Measurements from ENCODE around the gene FAM117B. TPM values are rescaled to one million over a fixed set of nuclear protein-coding genes. Genes with fewer than 3 reads are reported as not detected.

The FAM117B gene
- total and polyA plus RNA-seq, 4 donors, result 0.65 to 3.4 (median 2.4) TPM

DNA sequence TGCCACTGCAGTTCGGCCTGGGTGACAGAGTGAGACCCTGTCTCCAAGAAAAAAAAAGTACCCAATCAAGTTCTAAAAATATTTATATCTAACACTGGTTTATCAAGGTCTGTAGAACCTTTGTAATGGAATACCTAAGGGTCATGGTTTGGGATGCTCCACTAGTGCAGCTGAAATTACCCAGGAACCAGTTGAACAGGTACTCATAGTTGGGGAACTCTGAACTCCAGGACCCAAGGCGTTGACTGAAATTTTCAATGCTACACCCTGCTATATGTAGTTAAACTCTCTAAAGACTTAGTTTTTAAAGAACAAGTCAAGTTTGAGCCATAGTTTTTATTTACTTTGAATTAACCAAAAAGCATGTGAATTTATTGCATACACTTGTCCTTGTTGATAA lies 55.1 kb downstream of the FAM117B start:
- Histone ChIP-seq H3K4me3 (ENCODE audit: low read depth in 1 of 3, low read length in 3 of 3) (no peak overlapping the region), H3K27me3 (ENCODE audit: control insufficient read depth in 4 of 4, insufficient read depth in 4 of 4, low read length in 3 of 4) (no peaks in the 10 kb centered on the region), H3K36me3 (ENCODE audit: control insufficient read depth in 4 of 4, insufficient read depth in 3 of 4, low read depth in 1 of 4, low read length in 3 of 4) (no peaks in the 10 kb centered on the region), H3K9me3 (ENCODE audit: control insufficient read depth in 4 of 4, low read length in 3 of 4) (no peaks in the 10 kb centered on the region), H3K4me1 (ENCODE audit: control insufficient read depth in 4 of 4, insufficient read depth in 4 of 4, low read length in 3 of 4) (peaks cover 2 to 11% (median 8%) of the 10 kb centered on the region in 4 donors), H3K9ac (ENCODE audit: low read depth in 1 of 2, low read length in 2 of 2) (no peak overlapping the region), H3K27ac (ENCODE audit: low read depth in 1 of 2, low read length in 2 of 2) (no peak overlapping the region)
- TF ChIP-seq EGR1 (IDR thresholded peaks at IDR 0.05; ENCODE audit: low read depth in 2 of 2) (no peak), TAF1 (conservative IDR thresholded peaks at IDR 0.05) (no peak), YY1 (IDR thresholded peaks at IDR 0.05) (no peak), FOXA2 (IDR thresholded peaks at IDR 0.05) (no peak), REST (IDR thresholded peaks at IDR 0.05) (no peak), HNF4A (conservative IDR thresholded peaks at IDR 0.05) (no peak), MAX (IDR thresholded peaks at IDR 0.05) (no peak)
- DNase-seq (ENCODE audit: low spot score), result no peak
- 98% methylated on average over 2 of the region's 2 CpGs for WGBS

DNA sequence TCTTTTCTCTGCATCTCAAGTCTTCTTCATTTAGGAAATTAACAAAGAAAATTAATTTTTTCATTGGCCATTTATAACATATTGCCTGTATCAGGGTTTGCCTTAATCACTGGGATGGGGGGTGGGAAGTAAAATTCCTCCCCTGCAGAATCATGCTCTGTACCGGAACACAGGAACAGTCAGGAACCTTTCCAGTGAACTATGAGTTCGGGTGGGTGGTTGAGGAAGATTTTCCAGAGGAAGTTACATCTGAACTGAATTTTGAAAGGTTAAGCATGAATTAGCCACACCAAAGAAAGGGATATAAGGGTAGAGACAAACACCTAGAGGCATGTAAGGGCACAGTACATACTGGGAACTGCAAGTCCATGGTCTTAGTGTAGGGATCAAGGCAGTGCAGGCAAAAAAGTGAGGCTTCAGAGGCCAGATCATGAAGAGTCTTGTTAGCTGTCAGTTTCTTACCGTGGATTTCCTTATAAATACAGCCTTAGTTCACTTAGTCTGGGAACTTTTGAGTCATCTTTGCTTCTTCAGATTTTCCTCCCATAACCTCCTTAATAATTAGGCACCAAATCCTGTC lies 55.6 kb downstream of the FAM117B start:
- Histone ChIP-seq H3K27ac (ENCODE audit: low read depth in 1 of 2, low read length in 2 of 2) (no peak overlapping the region), H3K9ac (ENCODE audit: low read depth in 1 of 2, low read length in 2 of 2) (no peak overlapping the region)
- 83% methylated on average over 3 of the region's 3 CpGs for WGBS

More for the DNA sequence above, 55.6 kb downstream of the FAM117B start:
- Histone ChIP-seq H3K9me3 (ENCODE audit: control insufficient read depth in 4 of 4, low read length in 3 of 4) (no peaks in the 10 kb centered on the region), H3K4me3 (ENCODE audit: low read depth in 1 of 3, low read length in 3 of 3) (no peak overlapping the region), H3K4me1 (ENCODE audit: control insufficient read depth in 4 of 4, insufficient read depth in 4 of 4, low read length in 3 of 4) (peaks cover 2 to 11% (median 8%) of the 10 kb centered on the region in 4 donors), H3K27me3 (ENCODE audit: control insufficient read depth in 4 of 4, insufficient read depth in 4 of 4, low read length in 3 of 4) (no peaks in the 10 kb centered on the region), H3K36me3 (ENCODE audit: control insufficient read depth in 4 of 4, insufficient read depth in 3 of 4, low read depth in 1 of 4, low read length in 3 of 4) (no peaks in the 10 kb centered on the region)
- TF ChIP-seq SP1 (IDR thresholded peaks at IDR 0.05) (no peak), TAF1 (conservative IDR thresholded peaks at IDR 0.05) (no peak), YY1 (IDR thresholded peaks at IDR 0.05) (no peak), HNF4G (IDR thresholded peaks at IDR 0.05) (no peak), EGR1 (IDR thresholded peaks at IDR 0.05; ENCODE audit: low read depth in 2 of 2) (no peak), RXRA (IDR thresholded peaks at IDR 0.05) (no peak), JUND (IDR thresholded peaks at IDR 0.05) (no peak), RAD21 (IDR thresholded peaks at IDR 0.05) (no peak), REST (IDR thresholded peaks at IDR 0.05) (no peak), NR2F2 (IDR thresholded peaks at IDR 0.05) (no peak), GABPA (IDR thresholded peaks at IDR 0.05 in 1 of 2, conservative IDR thresholded peaks at IDR 0.05 in 1 of 2) (no peak), HNF4A (conservative IDR thresholded peaks at IDR 0.05) (no peak), ATF3 (IDR thresholded peaks at IDR 0.05) (no peak), MAX (IDR thresholded peaks at IDR 0.05) (no peak), FOXA2 (IDR thresholded peaks at IDR 0.05) (no peak)
- TF ChIP-seq, protein P1, sequence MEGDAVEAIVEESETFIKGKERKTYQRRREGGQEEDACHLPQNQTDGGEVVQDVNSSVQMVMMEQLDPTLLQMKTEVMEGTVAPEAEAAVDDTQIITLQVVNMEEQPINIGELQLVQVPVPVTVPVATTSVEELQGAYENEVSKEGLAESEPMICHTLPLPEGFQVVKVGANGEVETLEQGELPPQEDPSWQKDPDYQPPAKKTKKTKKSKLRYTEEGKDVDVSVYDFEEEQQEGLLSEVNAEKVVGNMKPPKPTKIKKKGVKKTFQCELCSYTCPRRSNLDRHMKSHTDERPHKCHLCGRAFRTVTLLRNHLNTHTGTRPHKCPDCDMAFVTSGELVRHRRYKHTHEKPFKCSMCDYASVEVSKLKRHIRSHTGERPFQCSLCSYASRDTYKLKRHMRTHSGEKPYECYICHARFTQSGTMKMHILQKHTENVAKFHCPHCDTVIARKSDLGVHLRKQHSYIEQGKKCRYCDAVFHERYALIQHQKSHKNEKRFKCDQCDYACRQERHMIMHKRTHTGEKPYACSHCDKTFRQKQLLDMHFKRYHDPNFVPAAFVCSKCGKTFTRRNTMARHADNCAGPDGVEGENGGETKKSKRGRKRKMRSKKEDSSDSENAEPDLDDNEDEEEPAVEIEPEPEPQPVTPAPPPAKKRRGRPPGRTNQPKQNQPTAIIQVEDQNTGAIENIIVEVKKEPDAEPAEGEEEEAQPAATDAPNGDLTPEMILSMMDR (IDR thresholded peaks at IDR 0.05; ENCODE audit: low read depth, low read length, missing input control), result no peak
- TF ChIP-seq, protein P2, sequence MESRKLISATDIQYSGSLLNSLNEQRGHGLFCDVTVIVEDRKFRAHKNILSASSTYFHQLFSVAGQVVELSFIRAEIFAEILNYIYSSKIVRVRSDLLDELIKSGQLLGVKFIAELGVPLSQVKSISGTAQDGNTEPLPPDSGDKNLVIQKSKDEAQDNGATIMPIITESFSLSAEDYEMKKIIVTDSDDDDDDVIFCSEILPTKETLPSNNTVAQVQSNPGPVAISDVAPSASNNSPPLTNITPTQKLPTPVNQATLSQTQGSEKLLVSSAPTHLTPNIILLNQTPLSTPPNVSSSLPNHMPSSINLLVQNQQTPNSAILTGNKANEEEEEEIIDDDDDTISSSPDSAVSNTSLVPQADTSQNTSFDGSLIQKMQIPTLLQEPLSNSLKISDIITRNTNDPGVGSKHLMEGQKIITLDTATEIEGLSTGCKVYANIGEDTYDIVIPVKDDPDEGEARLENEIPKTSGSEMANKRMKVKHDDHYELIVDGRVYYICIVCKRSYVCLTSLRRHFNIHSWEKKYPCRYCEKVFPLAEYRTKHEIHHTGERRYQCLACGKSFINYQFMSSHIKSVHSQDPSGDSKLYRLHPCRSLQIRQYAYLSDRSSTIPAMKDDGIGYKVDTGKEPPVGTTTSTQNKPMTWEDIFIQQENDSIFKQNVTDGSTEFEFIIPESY (IDR thresholded peaks at IDR 0.05), result no peak
- no peak for DNase-seq (ENCODE audit: low spot score)
